ENCODE measurements around the gene PNMT.

PNMT gene

DNA sequence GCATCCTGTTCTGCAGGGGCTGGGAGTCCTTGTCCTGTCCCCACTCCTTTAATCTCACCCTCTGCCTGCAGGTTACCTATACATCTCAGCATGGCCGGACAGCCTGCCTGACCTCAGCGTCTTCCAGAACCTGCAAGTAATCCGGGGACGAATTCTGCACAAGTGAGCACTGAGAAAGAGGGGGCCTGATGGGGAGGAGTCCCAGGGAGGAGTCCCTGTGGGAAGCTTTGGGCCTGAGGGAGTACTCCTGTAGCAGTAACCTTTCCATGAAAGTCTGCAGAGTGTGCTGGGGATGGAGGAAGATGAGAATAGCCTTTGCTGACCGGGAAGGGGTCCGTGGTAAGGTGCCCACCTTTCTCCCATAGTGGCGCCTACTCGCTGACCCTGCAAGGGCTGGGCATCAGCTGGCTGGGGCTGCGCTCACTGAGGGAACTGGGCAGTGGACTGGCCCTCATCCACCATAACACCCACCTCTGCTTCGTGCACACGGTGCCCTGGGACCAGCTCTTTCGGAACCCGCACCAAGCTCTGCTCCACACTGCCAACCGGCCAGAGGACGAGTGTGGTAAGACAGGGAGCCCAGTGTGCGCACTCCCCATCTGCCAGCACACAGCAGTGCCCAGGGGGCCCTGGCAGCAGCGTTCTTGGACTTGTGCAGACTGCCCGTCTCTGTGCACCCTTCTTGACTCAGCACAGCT is 47.3 kb downstream of the PNMT start:
- no peak overlapping the region for H3K27ac ChIP-seq
- H3K4me3 ChIP-seq, result no peak overlapping the region
- no peak for DNase-seq (ENCODE audit: low spot score)
- TF ChIP-seq CTCF (IDR thresholded peaks at IDR 0.05), result no peak

DNA sequence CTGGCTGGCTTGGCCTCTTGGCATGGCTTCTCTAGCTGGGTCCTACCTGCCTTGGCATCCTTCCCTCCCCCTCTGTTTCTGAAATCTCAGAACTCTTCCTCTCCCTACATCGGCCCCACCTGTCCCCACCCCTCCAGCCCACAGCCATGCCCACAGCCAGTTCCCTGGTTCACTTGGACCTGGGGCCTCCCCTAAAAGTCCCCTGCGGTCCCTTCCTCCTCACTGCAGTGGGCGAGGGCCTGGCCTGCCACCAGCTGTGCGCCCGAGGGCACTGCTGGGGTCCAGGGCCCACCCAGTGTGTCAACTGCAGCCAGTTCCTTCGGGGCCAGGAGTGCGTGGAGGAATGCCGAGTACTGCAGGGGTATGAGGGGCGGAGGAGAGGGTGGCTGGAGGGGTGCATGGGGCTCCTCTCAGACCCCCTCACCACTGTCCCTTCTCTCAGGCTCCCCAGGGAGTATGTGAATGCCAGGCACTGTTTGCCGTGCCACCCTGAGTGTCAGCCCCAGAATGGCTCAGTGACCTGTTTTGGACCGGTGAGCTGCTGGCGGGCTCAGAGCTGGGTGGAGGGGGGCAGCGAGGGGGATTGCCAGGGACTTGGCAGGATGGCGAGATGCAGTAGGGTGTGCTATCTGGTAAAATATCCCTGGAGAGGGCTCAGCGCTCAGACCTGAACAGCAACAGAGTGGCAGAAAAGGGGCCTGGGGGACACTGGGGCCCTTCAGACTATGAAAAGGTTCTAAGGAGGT is 48.0 kb downstream of the PNMT start:
- DNase-seq (ENCODE audit: low spot score), result no peak
- Histone ChIP-seq H3K4me3 (no peak overlapping the region), H3K27ac (no peak overlapping the region)
- TF ChIP-seq CTCF (IDR thresholded peaks at IDR 0.05), result no peak

DNA sequence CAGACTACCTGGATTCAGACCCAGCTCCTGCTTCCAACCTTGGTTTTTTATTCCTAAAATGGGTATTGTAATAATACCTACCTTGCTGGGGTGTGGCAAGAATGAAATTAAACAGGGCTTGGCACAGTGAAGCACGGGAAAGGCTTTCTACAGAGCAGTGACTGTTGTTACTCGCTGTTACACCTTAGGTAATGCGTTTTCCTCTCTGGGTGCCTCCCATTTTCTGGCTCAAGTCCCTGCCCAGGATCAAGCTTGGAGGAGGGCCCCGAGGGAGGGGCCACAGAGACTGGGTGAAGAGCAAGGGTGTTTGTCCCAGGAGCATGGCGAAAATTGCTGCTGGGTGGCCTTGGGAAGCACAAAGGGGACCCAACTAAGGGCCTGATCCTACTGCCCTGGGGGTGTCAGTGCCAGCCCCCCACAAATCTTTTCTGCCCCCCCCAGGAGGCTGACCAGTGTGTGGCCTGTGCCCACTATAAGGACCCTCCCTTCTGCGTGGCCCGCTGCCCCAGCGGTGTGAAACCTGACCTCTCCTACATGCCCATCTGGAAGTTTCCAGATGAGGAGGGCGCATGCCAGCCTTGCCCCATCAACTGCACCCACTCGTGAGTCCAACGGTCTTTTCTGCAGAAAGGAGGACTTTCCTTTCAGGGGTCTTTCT is 48.8 kb downstream of the PNMT start:
- TF ChIP-seq CTCF (IDR thresholded peaks at IDR 0.05), result no peak
- no peak for DNase-seq (ENCODE audit: low spot score)
- H3K4me3 ChIP-seq, result no peak overlapping the region
- H3K27ac ChIP-seq, result no peak overlapping the region

DNA sequence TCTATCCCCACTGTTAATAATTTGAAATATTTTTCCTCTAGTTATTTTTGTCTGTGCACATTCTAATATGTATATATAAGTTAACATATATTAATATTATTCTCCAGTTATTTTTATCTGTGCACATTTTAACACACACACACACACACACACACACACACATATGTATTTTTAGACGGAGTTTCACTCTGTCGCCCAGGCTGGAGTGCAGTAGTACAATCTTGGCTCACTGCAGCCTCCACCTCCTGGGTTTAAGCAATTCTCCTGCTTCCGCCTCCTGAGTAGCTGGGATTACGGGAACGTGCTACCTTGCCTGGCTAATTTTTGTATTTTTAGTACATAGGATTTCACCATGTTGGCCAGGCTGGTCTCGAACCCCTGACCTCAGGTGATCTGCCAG is 49.4 kb downstream of the PNMT start:
- no peak overlapping the region for H3K4me3 ChIP-seq
- no peak overlapping the region for H3K27ac ChIP-seq
- TF ChIP-seq CTCF (IDR thresholded peaks at IDR 0.05), result no peak
- DNase-seq (ENCODE audit: low spot score), result no peak

- no peak for TF ChIP-seq CTCF (IDR thresholded peaks at IDR 0.05)
- no peak overlapping the region for H3K4me3 ChIP-seq
- no peak for DNase-seq (ENCODE audit: low spot score)
- no peak overlapping the region for H3K27ac ChIP-seq
Measured at GRCh38 chr17:39719563-39720355, 51.5 kb downstream of the PNMT start.

Data from coronary artery (tissue), 2 donors.